Mesenchymal stem cell (in vitro differentiated cells and primary cell): ENCODE measurements around the gene CEBPE.

Experiments used
- DNase-seq: peaks from one replicate; pipeline ENCODE4 v3.0.0-alpha.2; 2013
- H2AFZ ChIP-seq: one replicate; pipeline ENCODE4 v1.6.1; 2013; ENCODE audit warnings: low read depth, mild to moderate bottlenecking, control low read depth, inconsistent platforms, low read length, moderate library complexity
- H2AK5ac ChIP-seq: 2 replicates; pipeline ENCODE4 v1.6.1; 2013; ENCODE audit warnings: low read length, moderate library complexity, mild to moderate bottlenecking, inconsistent platforms; ENCODE audit not compliant: severe bottlenecking
- H2BK120ac ChIP-seq: one replicate; pipeline ENCODE4 v1.6.1; 2013; ENCODE audit warnings: low read depth, mild to moderate bottlenecking, inconsistent platforms, low read length, moderate library complexity
- H2BK12ac ChIP-seq, 2 experiments: one replicate each; pipeline ENCODE4 v1.6.1; 2013; ENCODE audit warnings: inconsistent platforms in 2 of 2, low read length in 2 of 2, mild to moderate bottlenecking in 2 of 2, moderate library complexity in 2 of 2, control low read depth in 1 of 2
- H2BK15ac ChIP-seq: one replicate; pipeline ENCODE4 v1.6.1; 2013; ENCODE audit warnings: mild to moderate bottlenecking, low read depth, inconsistent platforms; ENCODE audit not compliant: poor library complexity, severe bottlenecking
- H2BK5ac ChIP-seq: 2 replicates; pipeline ENCODE4 v1.6.1; 2013; ENCODE audit warnings: low read depth, mild to moderate bottlenecking, low read length, control low read depth, inconsistent platforms; ENCODE audit not compliant: poor library complexity, severe bottlenecking
- H3K14ac ChIP-seq, 2 experiments: one replicate each; pipeline ENCODE4 v1.6.1; 2013; ENCODE audit warnings: inconsistent platforms in 2 of 2, low read length in 2 of 2, control low read depth in 1 of 2, mild to moderate bottlenecking in 1 of 2, moderate library complexity in 1 of 2
- H3K18ac ChIP-seq, 2 experiments: one replicate each; pipeline ENCODE4 v1.6.1; 2013; ENCODE audit warnings: inconsistent platforms in 2 of 2, low read length in 2 of 2, control low read depth in 1 of 2, low read depth in 1 of 2, mild to moderate bottlenecking in 1 of 2
- H3K23ac ChIP-seq, 2 experiments: one replicate each; pipeline ENCODE4 v1.6.1; 2013; ENCODE audit warnings: inconsistent platforms in 2 of 2, low read length in 2 of 2, mild to moderate bottlenecking in 2 of 2, moderate library complexity in 2 of 2, control low read depth in 1 of 2
- H3K27ac ChIP-seq: 2 replicates; pipeline ENCODE4 v1.5.1; 2013; ENCODE audit warnings: mild to moderate bottlenecking, moderate library complexity, low read length, control low read depth, inconsistent platforms; ENCODE audit not compliant: poor library complexity, severe bottlenecking
- H3K27me3 ChIP-seq, 2 experiments: 2 replicates each; pipeline versions ENCODE4 v1.6.1 to v1.7.0; 2013; ENCODE audit warnings: low read length in 2 of 2, mild to moderate bottlenecking in 2 of 2, moderate library complexity in 2 of 2, control low read depth in 1 of 2, inconsistent platforms in 1 of 2; ENCODE audit not compliant: control insufficient read depth in 1 of 2, insufficient read depth in 1 of 2
- H3K36me3 ChIP-seq, 2 experiments: 2 replicates each; pipeline versions ENCODE4 v1.6.1 to v1.7.0; 2013; ENCODE audit warnings: low read length in 2 of 2, control low read depth in 1 of 2, inconsistent platforms in 1 of 2, low read depth in 1 of 2, mild to moderate bottlenecking in 1 of 2; ENCODE audit not compliant: insufficient read depth in 2 of 2, control insufficient read depth in 1 of 2
- H3K4ac ChIP-seq, 2 experiments: one replicate each; pipeline ENCODE4 v1.6.1; 2013; ENCODE audit warnings: inconsistent platforms in 2 of 2, low read length in 2 of 2, mild to moderate bottlenecking in 2 of 2, moderate library complexity in 2 of 2, control low read depth in 1 of 2, low read depth in 1 of 2
- H3K4me1 ChIP-seq: 2 replicates; pipeline ENCODE4 v1.6.1; 2013; ENCODE audit warnings: low read depth, low read length, control low read depth; ENCODE audit not compliant: control insufficient read depth, insufficient read depth
- H3K4me2 ChIP-seq: 2 replicates; pipeline ENCODE4 v1.6.1; 2013; ENCODE audit warnings: low read length, mild to moderate bottlenecking, inconsistent platforms; ENCODE audit not compliant: poor library complexity, severe bottlenecking
- H3K4me3 ChIP-seq, 2 experiments: 2 replicates each; pipeline versions ENCODE4 v1.5.1 to v1.7.0; 2013; ENCODE audit warnings: low read length in 2 of 2, mild to moderate bottlenecking in 2 of 2, control low read depth in 1 of 2, low read depth in 1 of 2; ENCODE audit not compliant: insufficient read depth in 1 of 2
- H3K79me1 ChIP-seq: replicated peaks from 2 replicates; pipeline ENCODE4 v1.6.1; 2013; ENCODE audit warnings: mild to moderate bottlenecking, control low read depth, low read length, inconsistent platforms; ENCODE audit not compliant: poor library complexity, severe bottlenecking
- H3K9ac ChIP-seq: 2 replicates; pipeline ENCODE4 v1.7.0; 2013; ENCODE audit warnings: mild to moderate bottlenecking, low read length, moderate library complexity
- H3K9me3 ChIP-seq: 2 replicates; pipeline ENCODE4 v1.7.0; 2013; ENCODE audit warnings: mild to moderate bottlenecking, low read length; ENCODE audit not compliant: control insufficient read depth
- H4K8ac ChIP-seq: one replicate; pipeline ENCODE4 v1.6.1; 2013; ENCODE audit warnings: inconsistent platforms, mild to moderate bottlenecking, low read length, moderate library complexity
- H4K91ac ChIP-seq: one replicate; pipeline ENCODE4 v1.6.1; 2013; ENCODE audit warnings: mild to moderate bottlenecking, low read length, inconsistent platforms
- WGBS: methylation state at CpG from one replicate; pipeline ENCODE4 v1.1.7; 2013; ENCODE audit warnings: mixed read lengths; 5-methylcytosine and 5-hydroxymethylcytosine counted together

Gene CEBPE

DNA sequence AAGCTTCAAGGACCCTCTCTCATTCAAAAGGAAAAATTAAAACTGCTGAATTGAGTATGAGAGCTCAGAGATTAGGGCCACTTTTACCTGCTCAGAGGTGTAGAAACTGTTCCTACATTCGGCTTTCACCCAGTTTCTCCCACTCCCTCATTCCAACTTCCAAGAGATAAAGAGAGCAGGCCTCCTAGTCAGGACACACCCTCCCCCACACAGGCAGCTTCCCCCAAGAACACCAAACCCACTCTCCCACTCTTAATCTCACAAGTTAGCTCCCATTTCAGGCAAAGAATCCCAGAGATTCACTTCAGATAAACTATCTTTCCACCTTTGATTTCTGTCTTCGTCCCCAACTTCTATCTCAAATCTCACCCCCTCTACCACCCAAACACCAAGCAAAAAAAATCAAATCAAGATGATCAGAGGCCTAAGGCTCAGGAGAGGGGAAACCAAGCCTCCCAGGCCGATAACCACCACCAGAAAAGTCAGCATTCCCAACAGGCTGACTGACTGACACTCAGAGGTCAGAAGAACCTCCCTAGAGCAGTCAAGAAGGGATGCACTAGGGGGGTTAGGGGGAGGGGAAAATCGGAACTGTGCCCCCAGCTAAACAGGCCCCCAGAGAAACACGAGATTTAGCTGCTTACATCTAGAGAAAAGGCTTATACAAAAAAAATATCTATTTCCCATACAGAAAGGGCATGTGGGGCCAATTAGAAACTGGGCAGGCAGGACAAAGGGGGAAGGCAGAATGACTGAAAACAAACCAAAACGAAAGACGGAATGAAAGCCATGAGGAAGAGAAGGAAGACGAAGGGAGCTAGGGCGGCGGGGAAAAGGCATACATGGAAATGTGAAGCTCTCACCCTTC is 48.6 kb downstream of the CEBPE start:
- no peak for DNase-seq
- no peak overlapping the region for H2AFZ ChIP-seq
- under 1% methylated on average over 5 of the region's 10 CpGs for WGBS

DNA sequence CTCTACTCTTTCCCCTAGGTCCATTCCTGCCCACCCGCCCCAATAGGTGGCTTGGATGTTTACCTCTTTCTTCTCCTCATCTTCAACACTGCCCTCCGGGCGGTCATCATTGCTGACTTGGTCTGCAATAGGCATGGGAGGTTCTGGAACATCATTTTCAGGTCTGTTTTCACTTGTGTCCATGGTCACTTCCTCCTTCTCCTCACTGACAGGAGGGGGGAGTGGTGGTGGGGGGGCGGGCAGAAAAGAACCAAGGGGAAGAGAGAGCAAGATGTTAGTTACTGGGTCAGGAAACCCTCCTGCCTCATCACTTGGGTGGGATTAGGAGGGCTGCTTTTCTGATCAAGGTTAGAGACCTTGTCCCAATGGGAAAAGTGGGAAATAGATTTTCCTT is 49.6 kb downstream of the CEBPE start:
- Histone ChIP-seq H2BK15ac (no peak overlapping the region), H2BK120ac (no peak overlapping the region), H4K91ac (no peak overlapping the region), H3K36me3 (peaks cover 44 to 78% of the 10 kb centered on the region in 2 experiments), H3K4me2 (peak overlapping the region; percentile 29), H3K9ac (peak overlapping the region; percentile 99), H3K4me3 (peak overlapping the region in 1 of 2 experiments; percentile 50), H2AK5ac (peak overlapping the region; percentile 10), H3K18ac (no peak overlapping the region), H3K27me3 (no peaks in the 10 kb centered on the region), H3K27ac (peak overlapping the region; percentile 57), H3K4me1 (peaks cover 25% of the 10 kb centered on the region), H2BK12ac (no peak overlapping the region), H3K9me3 (no peaks in the 10 kb centered on the region), H2BK5ac (no peak overlapping the region), H3K4ac (no peak overlapping the region), H3K14ac (no peak overlapping the region), H4K8ac (peak overlapping the region; percentile 36), H3K79me1 (peaks cover 2% of the 10 kb centered on the region), H2AFZ (no peak overlapping the region), H3K23ac (no peak overlapping the region)
- WGBS, result 71% methylated on average over 3 of the region's 4 CpGs
- no peak for DNase-seq

More for the DNA sequence above, 48.6 kb downstream of the CEBPE start:
- H3K27ac ChIP-seq, result peak overlapping the region; percentile 87
- no peak overlapping the region for H4K91ac ChIP-seq
- H2BK15ac ChIP-seq, result no peak overlapping the region
- no peak overlapping the region for H2BK120ac ChIP-seq
- no peak overlapping the region for H2BK12ac ChIP-seq
- H3K36me3 ChIP-seq, result peaks cover 38 to 78% of the 10 kb centered on the region in 2 experiments
- no peaks in the 10 kb centered on the region for H3K9me3 ChIP-seq
- peak overlapping the region; percentile 95 for H3K4me2 ChIP-seq
- H3K18ac ChIP-seq, result peak overlapping the region in 1 of 2 experiments; percentile 70
- no peaks in the 10 kb centered on the region for H3K27me3 ChIP-seq
- H3K4me1 ChIP-seq, result peaks cover 25% of the 10 kb centered on the region
- H3K14ac ChIP-seq, result no peak overlapping the region
- no peak overlapping the region for H3K23ac ChIP-seq
- peak overlapping the region in 1 of 2 experiments; percentile 54 for H3K4ac ChIP-seq
- H4K8ac ChIP-seq, result no peak overlapping the region
- H3K79me1 ChIP-seq, result peaks cover 3% of the 10 kb centered on the region
- peak overlapping the region; percentile 99 for H3K9ac ChIP-seq
- no peak overlapping the region for H2BK5ac ChIP-seq
- H2AK5ac ChIP-seq, result peak overlapping the region; percentile 36
- H3K4me3 ChIP-seq, result peak overlapping the region; percentile 70 to 97

DNA sequence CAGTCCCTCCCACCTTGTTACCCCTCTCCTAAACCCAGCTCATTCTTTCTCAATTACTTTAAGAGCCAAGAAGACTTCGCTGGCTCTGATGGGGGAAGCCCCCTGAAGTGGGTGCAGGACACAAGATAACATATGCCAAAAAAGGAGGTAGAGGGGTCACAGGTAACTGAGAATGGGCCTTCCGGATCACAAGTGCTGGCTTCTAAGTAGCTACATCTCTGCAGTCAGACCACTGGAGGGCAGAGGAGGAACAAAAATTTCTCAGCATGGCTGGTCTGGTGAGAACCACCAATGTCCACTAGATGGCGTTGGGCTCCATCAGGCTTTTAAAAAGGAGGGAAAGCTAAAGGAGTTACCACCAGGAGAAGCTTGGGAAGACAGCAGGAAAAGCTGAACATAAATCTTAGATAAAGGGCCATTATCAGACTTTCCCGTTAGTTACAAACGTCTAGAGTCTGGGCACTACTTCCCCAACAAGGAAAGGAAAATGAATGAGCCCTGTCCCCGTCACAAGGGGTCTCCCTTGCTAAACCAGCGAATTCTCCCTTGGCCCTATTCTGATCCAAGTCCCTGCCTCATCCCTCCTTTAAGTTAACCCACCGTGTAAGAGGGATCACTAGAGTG is 50.2 kb downstream of the CEBPE start:
- WGBS, result 23% methylated on average over 8 of the region's 8 CpGs
- Histone ChIP-seq H3K4me2 (peak overlapping the region; percentile 48), H2BK12ac (no peak overlapping the region), H3K27ac (peak overlapping the region; percentile 57), H3K79me1 (peaks cover 6% of the 10 kb centered on the region), H4K91ac (no peak overlapping the region), H3K36me3 (peaks cover 49 to 78% of the 10 kb centered on the region in 2 experiments), H3K4me1 (peaks cover 28% of the 10 kb centered on the region), H3K18ac (no peak overlapping the region), H3K9ac (peak overlapping the region; percentile 99), H3K4ac (no peak overlapping the region), H4K8ac (peak overlapping the region; percentile 36), H2BK5ac (no peak overlapping the region), H3K27me3 (no peaks in the 10 kb centered on the region), H3K4me3 (peak overlapping the region in 1 of 2 experiments; percentile 51), H2AK5ac (no peak overlapping the region), H3K9me3 (no peaks in the 10 kb centered on the region), H2AFZ (no peak overlapping the region), H3K23ac (no peak overlapping the region), H3K14ac (no peak overlapping the region), H2BK15ac (no peak overlapping the region), H2BK120ac (no peak overlapping the region)
- peak; percentile 95 for DNase-seq
